ENCODE data around the gene CCR9. TPM values are rescaled to one million over a fixed set of nuclear protein-coding genes. Genes with fewer than 3 reads are reported as not detected.

CCR9 gene
- polyA plus RNA-seq, 1 donor from 2014 or later, result not detected

- H3K4me3 ChIP-seq (ENCODE audit: low read length), result no peak overlapping the region
- no peak overlapping the region for H3K4me2 ChIP-seq (ENCODE audit: low read length)
- no peaks in the 10 kb centered on the region for H3F3A ChIP-seq (ENCODE audit: insufficient read depth, low read length, poor library complexity, severe bottlenecking)
- no peaks in the 10 kb centered on the region for H3K36me3 ChIP-seq (ENCODE audit: insufficient read depth, low read length)
- H3K27ac ChIP-seq (ENCODE audit: low read length), result no peak overlapping the region
- no peaks in the 10 kb centered on the region for H3K79me2 ChIP-seq (replicated peaks; ENCODE audit: insufficient read depth, low read length)
- H2AFZ ChIP-seq (ENCODE audit: low read depth, low read length), result no peak overlapping the region
- TF ChIP-seq MXI1 (conservative IDR thresholded peaks at IDR 0.05; ENCODE audit: poor library complexity, severe bottlenecking), result no peak
- no peak for TF ChIP-seq EP300 (conservative IDR thresholded peaks at IDR 0.05; ENCODE audit: poor library complexity, severe bottlenecking)
- no peak for TF ChIP-seq SMC3 (conservative IDR thresholded peaks at IDR 0.05; ENCODE audit: poor library complexity)
- no peak for TF ChIP-seq RAD21 (conservative IDR thresholded peaks at IDR 0.05)
- no peak for TF ChIP-seq CTCF (IDR thresholded peaks at IDR 0.05; ENCODE audit: poor library complexity, severe bottlenecking)
- no peak for TF ChIP-seq TAF1 (IDR thresholded peaks at IDR 0.05; ENCODE audit: low read depth)
- no peak for TF ChIP-seq EZH2 (IDR thresholded peaks at IDR 0.05; ENCODE audit: borderline replicate concordance, insufficient read depth, low read length, poor library complexity, severe bottlenecking)
- TF ChIP-seq POLR2AphosphoS5 (IDR thresholded peaks at IDR 0.05), result no peak
- no peak for TF ChIP-seq REST (IDR thresholded peaks at IDR 0.05; ENCODE audit: borderline replicate concordance)
- H3K27me3 ChIP-seq (ENCODE audit: insufficient read depth, low read depth, low read length), result no peaks in the 10 kb centered on the region
- no peaks in the 10 kb centered on the region for H3K9me2 ChIP-seq (ENCODE audit: insufficient read depth, low read length)
- no peaks in the 10 kb centered on the region for H4K20me1 ChIP-seq (ENCODE audit: insufficient read depth)
- H3K9me3 ChIP-seq (ENCODE audit: low read length), result no peaks in the 10 kb centered on the region
- no peak overlapping the region for H3K9ac ChIP-seq (ENCODE audit: low read length)
These were observed 1.6 kb downstream of the CCR9 start for GRCh38 chr3:45887759-45888511.

- H3K9me2 ChIP-seq (ENCODE audit: insufficient read depth, low read length), result no peaks in the 10 kb centered on the region
- no peak overlapping the region for H3K27ac ChIP-seq (ENCODE audit: low read length)
- H3K4me3 ChIP-seq (ENCODE audit: low read length), result no peak overlapping the region
- H4K20me1 ChIP-seq (ENCODE audit: insufficient read depth), result no peaks in the 10 kb centered on the region
- no peaks in the 10 kb centered on the region for H3K27me3 ChIP-seq (ENCODE audit: insufficient read depth, low read depth, low read length)
- H3K9ac ChIP-seq (ENCODE audit: low read length), result no peak overlapping the region
- no peak overlapping the region for H3K4me2 ChIP-seq (ENCODE audit: low read length)
- H3F3A ChIP-seq (ENCODE audit: insufficient read depth, low read length, poor library complexity, severe bottlenecking), result no peaks in the 10 kb centered on the region
- no peak overlapping the region for H2AFZ ChIP-seq (ENCODE audit: low read depth, low read length)
- TF ChIP-seq RAD21 (conservative IDR thresholded peaks at IDR 0.05) (no peak), EP300 (conservative IDR thresholded peaks at IDR 0.05; ENCODE audit: poor library complexity, severe bottlenecking) (no peak), MXI1 (conservative IDR thresholded peaks at IDR 0.05; ENCODE audit: poor library complexity, severe bottlenecking) (no peak), POLR2AphosphoS5 (IDR thresholded peaks at IDR 0.05) (no peak), SMC3 (conservative IDR thresholded peaks at IDR 0.05; ENCODE audit: poor library complexity) (no peak), TAF1 (IDR thresholded peaks at IDR 0.05; ENCODE audit: low read depth) (no peak), EZH2 (IDR thresholded peaks at IDR 0.05; ENCODE audit: borderline replicate concordance, insufficient read depth, low read length, poor library complexity, severe bottlenecking) (no peak), REST (IDR thresholded peaks at IDR 0.05; ENCODE audit: borderline replicate concordance) (no peak), CTCF (IDR thresholded peaks at IDR 0.05; ENCODE audit: poor library complexity, severe bottlenecking) (no peak)
- H3K9me3 ChIP-seq (ENCODE audit: low read length), result no peaks in the 10 kb centered on the region
- no peaks in the 10 kb centered on the region for H3K36me3 ChIP-seq (ENCODE audit: insufficient read depth, low read length)
- no peaks in the 10 kb centered on the region for H3K79me2 ChIP-seq (replicated peaks; ENCODE audit: insufficient read depth, low read length)
These were observed 3.0 kb downstream of the CCR9 start for GRCh38 chr3:45889337-45889736.
